AG09309 (cell line): ENCODE results near the gene CUTA.

ENCODE experiments used
- DNase-seq: peaks from one replicate; pipeline ENCODE4 v3.0.0-alpha.2; 2010; ENCODE audit warnings: low read depth
- H3K4me3 ChIP-seq: 2 replicates; pipeline ENCODE4 v1.5.1; 2011; ENCODE audit warnings: mild to moderate bottlenecking, low read depth, low read length, moderate library complexity; ENCODE audit not compliant: control insufficient read depth
- CTCF ChIP-seq: IDR thresholded peaks from 2 replicates; pipeline ENCODE4 v1.5.1; 2011; ENCODE audit warnings: mild to moderate bottlenecking, low read depth, low read length, inconsistent platforms; ENCODE audit not compliant: insufficient read depth, control insufficient read depth; ENCODE audit errors: missing control alignments

The CUTA gene

GRCh38 chr6:33440649-33441309 lies 22.9 kb upstream of the CUTA start:
- DNase-seq, result no peak
- TF ChIP-seq CTCF, result no peak
- no peak overlapping the region for H3K4me3 ChIP-seq

- DNase-seq, result no peak
Measured at GRCh38 chr6:33439956-33440648, 22.2 kb upstream of the CUTA start.

GRCh38 chr6:33438978-33439594 lies 21.2 kb upstream of the CUTA start:
- TF ChIP-seq CTCF, result no peak
- no peak for DNase-seq
- H3K4me3 ChIP-seq, result no peak overlapping the region

More at GRCh38 chr6:33439956-33440648, 22.2 kb upstream of the CUTA start:
- no peak overlapping the region for H3K4me3 ChIP-seq
- no peak for TF ChIP-seq CTCF

- no peak overlapping the region for H3K4me3 ChIP-seq
- TF ChIP-seq CTCF, result no peak
- DNase-seq, result no peak
Measured at GRCh38 chr6:33437666-33438065, 19.8 kb upstream of the CUTA start.

- TF ChIP-seq CTCF, result no peak
- DNase-seq, result no peak
- no peak overlapping the region for H3K4me3 ChIP-seq
Measured at GRCh38 chr6:33434961-33435360, 17.1 kb upstream of the CUTA start.

GRCh38 chr6:33433544-33434191 lies 15.8 kb upstream of the CUTA start:
- DNase-seq, result no peak
- H3K4me3 ChIP-seq, result no peak overlapping the region
- no peak for TF ChIP-seq CTCF
